GM12891 (cell line): ENCODE measurements around the gene ATP6AP1.

Source experiments
- POLR2A ChIP-seq: IDR thresholded peaks from 2 replicates; pipeline ENCODE4 v1.6.1; 2011; ENCODE audit warnings: low read depth, low read length, control low read depth
- POLR2AphosphoS5 ChIP-seq: IDR thresholded peaks from 2 replicates; pipeline ENCODE4 v1.6.1; 2011; ENCODE audit warnings: low read depth, low read length, control low read depth
- SPI1 ChIP-seq: IDR thresholded peaks from 2 replicates; pipeline ENCODE4 v1.6.1; 2011; ENCODE audit warnings: low read depth, low read length, control low read depth

- TF ChIP-seq POLR2A = peak; percentile 100
- peak; percentile 100 for TF ChIP-seq POLR2AphosphoS5
- no peak for TF ChIP-seq SPI1
Measured at GRCh38 chrX:154397888-154398667, 30.4 kb upstream of the ATP6AP1 start, which contains the start of gene RPL10.
